GM12873 (cell line): Measurements from ENCODE around the gene RNF39.

Experiments
- TF ChIP-seq, protein P1 (sequence below): IDR thresholded peaks from 2 replicates; pipeline ENCODE4 v1.5.1; 2012; ENCODE audit warnings: low read depth, mild to moderate bottlenecking, moderate library complexity, low read length, control low read depth; ENCODE audit not compliant: insufficient read depth; ENCODE audit errors: missing control alignments

RNF39 gene

DNA sequence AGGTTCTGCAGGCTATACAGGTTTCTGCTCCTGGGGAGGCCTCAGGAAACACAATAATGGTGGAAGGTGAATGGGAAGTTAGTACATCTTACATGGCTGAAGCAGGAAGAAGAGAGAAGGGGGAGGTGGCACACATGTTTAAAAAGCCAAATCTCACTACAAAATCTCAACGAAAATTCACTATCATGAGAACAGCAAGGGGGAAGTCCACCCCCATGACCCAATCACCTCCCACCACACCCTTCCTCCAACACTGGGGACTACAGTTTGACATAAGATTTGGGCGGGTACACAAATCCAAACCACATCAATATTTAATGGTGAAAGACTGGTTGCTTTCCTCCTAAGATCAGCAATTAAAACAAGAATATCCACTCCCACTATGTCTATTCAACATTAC is 28.3 kb downstream of the RNF39 start:
- TF ChIP-seq, protein P1, sequence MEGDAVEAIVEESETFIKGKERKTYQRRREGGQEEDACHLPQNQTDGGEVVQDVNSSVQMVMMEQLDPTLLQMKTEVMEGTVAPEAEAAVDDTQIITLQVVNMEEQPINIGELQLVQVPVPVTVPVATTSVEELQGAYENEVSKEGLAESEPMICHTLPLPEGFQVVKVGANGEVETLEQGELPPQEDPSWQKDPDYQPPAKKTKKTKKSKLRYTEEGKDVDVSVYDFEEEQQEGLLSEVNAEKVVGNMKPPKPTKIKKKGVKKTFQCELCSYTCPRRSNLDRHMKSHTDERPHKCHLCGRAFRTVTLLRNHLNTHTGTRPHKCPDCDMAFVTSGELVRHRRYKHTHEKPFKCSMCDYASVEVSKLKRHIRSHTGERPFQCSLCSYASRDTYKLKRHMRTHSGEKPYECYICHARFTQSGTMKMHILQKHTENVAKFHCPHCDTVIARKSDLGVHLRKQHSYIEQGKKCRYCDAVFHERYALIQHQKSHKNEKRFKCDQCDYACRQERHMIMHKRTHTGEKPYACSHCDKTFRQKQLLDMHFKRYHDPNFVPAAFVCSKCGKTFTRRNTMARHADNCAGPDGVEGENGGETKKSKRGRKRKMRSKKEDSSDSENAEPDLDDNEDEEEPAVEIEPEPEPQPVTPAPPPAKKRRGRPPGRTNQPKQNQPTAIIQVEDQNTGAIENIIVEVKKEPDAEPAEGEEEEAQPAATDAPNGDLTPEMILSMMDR = no peak

DNA sequence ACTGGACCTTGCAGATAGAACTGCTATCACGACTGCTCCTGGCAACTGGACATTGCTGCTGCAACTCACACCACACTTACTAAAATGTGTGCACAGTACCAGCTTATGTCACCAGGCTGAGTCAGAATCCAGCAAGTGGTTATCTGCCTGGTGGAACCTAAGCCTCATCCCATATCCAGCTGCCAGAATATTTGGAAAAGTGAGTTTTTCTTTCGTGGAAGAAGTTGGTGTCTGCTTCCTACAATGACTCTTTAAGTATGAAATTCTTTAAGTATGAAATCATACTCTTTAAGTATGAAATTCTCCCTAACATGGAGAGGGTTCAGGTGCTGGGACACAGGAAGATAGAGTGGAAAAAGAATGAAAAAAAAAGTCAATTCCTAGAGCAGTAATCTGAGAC is 30.9 kb downstream of the RNF39 start:
- TF ChIP-seq, protein P1 = no peak

DNA sequence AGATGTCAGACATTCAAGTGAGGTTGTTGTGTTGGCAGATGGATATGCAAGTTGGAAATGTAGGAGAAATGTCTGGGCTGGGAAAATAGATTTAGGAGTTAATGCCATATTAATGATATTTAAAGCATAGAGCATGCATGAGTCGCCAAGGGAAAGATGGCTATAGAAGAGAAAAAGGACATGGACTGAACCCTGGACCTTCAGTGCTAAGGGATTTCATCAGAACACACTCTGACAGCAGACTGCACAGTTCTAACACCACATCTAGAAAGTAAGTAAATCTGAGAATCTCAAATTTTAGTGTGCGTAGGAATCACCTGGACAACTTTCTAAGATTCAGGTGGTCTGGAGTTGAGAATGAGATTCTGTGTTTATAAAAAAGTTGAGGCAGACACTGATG is 31.8 kb downstream of the RNF39 start:
- TF ChIP-seq, protein P1 = no peak

DNA sequence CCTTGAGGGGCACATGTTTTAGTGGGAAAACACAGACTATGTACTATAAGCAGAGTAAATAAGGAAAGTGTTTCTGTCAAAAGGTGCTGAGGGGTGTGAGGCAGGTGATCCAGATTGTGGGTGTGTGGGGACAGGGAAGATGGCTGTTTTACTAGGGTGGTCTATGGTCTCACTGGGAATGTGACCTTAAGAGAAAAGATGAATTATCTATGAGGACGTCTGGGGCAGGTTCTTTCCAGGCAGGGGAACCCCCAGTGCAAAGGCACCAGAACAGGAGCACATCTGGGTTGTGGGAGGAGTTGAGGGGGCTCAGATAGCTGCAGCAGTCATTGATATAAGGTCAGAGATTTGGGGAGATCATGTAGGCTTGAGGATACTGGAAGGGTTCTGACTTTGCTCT is 32.7 kb downstream of the RNF39 start:
- TF ChIP-seq, protein P1 = no peak

DNA sequence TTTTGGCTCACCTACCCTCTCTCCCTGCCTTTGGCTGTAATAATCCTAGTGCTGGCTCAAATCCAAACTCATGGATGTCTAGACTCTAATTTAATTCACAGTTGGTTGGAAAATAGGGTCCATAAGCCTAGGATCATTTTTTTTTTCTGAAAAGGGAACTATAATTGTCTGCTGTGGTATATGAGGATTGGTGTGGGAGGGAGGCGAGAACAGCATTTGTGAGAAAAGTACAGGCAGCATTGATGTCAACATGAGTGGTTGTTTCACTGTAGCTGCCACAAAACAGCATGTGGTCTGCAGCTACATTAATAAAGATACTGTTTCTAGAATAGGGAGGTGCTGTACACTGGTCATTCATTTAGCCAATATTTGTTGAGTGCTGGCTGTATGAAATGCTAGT is 33.1 kb downstream of the RNF39 start:
- TF ChIP-seq, protein P1 = no peak

DNA sequence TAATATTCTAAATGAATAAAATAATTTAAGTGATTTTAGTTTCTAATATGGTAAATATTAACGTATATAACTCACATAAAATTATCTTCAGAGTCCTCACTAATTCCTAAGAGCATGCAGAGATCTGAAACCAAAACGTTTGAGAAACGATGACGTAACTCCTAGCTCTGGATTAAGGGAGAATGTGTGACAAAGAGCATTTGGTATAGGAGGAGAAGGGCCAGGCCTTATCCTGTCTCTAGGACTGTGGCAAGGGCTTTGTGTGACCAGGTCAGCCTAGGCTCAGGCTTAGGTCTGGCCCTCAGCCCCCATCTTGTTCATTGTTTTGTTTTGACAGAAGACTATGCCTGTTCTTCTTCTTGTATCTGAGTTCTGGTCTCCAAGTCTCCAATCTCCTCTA is 33.7 kb downstream of the RNF39 start:
- TF ChIP-seq, protein P1 = no peak

DNA sequence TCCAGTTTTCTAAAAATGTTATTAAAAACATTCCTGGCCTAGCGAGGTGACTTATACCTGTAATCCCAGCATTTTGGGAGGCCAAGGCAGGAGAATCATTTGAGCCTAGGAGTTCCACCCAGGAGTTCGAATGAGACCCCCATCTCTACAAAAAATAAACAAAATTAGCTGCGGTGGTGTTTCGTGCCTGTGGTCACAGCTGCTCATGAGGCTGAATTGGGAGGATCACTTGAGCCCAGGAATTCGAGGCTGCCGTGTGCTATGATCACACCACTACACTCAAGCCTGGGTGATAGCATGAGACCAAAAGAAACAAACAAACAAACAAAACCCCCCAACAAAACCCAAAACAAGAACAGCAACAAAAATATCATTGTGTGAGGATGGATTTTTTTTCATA is 34.3 kb downstream of the RNF39 start:
- TF ChIP-seq, protein P1 = no peak
